GM18870 (cell line): ENCODE results near the gene TM6SF1.
"Not testable (repeated sequence)": the region's sequence is repeated elsewhere in the genome, so short reads cannot be mapped to it uniquely, and the experiment has no call there.

Experiments used
- ATAC-seq: cut with Tn5 transposase; IDR thresholded peaks from one replicate; pipeline ENCODE4 v1.9.1; 2021; ENCODE audit warnings: moderate library complexity; ENCODE audit not compliant: unreplicated experiment

Gene TM6SF1

GRCh38 chr15:83106994-83107840 lies at the start of gene TM6SF1:
TM6SF1 (plus strand) TSS chr15:83107645; CDS start chr15:83107681, 36 bp downstream.
- ATAC-seq = no peak

- no peak for ATAC-seq
Measured at GRCh38 chr15:83057696-83058376, 49.6 kb upstream of the TM6SF1 start.

GRCh38 chr15:83061680-83062079 lies 45.8 kb upstream of the TM6SF1 start:
- ATAC-seq = no peak

- no peak for ATAC-seq
Measured at GRCh38 chr15:83062768-83063180, 44.7 kb upstream of the TM6SF1 start.

- no peak for ATAC-seq
Measured at GRCh38 chr15:83063551-83063950, 43.9 kb upstream of the TM6SF1 start.

- no peak for ATAC-seq
Measured at GRCh38 chr15:83064859-83065258, 42.6 kb upstream of the TM6SF1 start.

- ATAC-seq = no peak
Measured at GRCh38 chr15:83065431-83065830, 42.0 kb upstream of the TM6SF1 start.

- no peak for ATAC-seq
Measured at GRCh38 chr15:83066034-83066733, 41.3 kb upstream of the TM6SF1 start.

- ATAC-seq = peak; percentile 58
Measured at GRCh38 chr15:83066734-83067637, 40.5 kb upstream of the TM6SF1 start, which contains the start of gene BTBD1. BTBD1 (minus strand) TSS chr15:83067252; CDS start chr15:83067151, 101 bp downstream.

GRCh38 chr15:83067638-83067962 lies 39.8 kb upstream of the TM6SF1 start:
- ATAC-seq = no peak

- ATAC-seq = no peak
Measured at GRCh38 chr15:83068054-83068453, 39.4 kb upstream of the TM6SF1 start.

- not testable (repeated sequence) for ATAC-seq
Measured at GRCh38 chr15:83069211-83069642, 38.2 kb upstream of the TM6SF1 start.

- no peak for ATAC-seq
Measured at GRCh38 chr15:83077491-83078230, 29.8 kb upstream of the TM6SF1 start.

- ATAC-seq = no peak
Measured at GRCh38 chr15:83078712-83079111, 28.7 kb upstream of the TM6SF1 start.

GRCh38 chr15:83081256-83082014 lies 26.0 kb upstream of the TM6SF1 start:
- no peak for ATAC-seq

GRCh38 chr15:83082730-83083386 lies 24.6 kb upstream of the TM6SF1 start:
- no peak for ATAC-seq

GRCh38 chr15:83085461-83085860 lies 22.0 kb upstream of the TM6SF1 start:
- ATAC-seq = not testable (repeated sequence)

GRCh38 chr15:83085864-83086552 lies 21.4 kb upstream of the TM6SF1 start:
- ATAC-seq = not testable (repeated sequence)
